ENCODE results near the gene FAM89B.

The FAM89B gene

GRCh38 chr11:65526744-65527143 lies 45.6 kb upstream of the FAM89B start:
- H3K4me3 ChIP-seq (ENCODE audit: control insufficient read depth, low read depth, low read length), result peak overlapping the region; percentile 83
- no peak for DNase-seq (ENCODE audit: low read depth)
- TF ChIP-seq, protein P1, sequence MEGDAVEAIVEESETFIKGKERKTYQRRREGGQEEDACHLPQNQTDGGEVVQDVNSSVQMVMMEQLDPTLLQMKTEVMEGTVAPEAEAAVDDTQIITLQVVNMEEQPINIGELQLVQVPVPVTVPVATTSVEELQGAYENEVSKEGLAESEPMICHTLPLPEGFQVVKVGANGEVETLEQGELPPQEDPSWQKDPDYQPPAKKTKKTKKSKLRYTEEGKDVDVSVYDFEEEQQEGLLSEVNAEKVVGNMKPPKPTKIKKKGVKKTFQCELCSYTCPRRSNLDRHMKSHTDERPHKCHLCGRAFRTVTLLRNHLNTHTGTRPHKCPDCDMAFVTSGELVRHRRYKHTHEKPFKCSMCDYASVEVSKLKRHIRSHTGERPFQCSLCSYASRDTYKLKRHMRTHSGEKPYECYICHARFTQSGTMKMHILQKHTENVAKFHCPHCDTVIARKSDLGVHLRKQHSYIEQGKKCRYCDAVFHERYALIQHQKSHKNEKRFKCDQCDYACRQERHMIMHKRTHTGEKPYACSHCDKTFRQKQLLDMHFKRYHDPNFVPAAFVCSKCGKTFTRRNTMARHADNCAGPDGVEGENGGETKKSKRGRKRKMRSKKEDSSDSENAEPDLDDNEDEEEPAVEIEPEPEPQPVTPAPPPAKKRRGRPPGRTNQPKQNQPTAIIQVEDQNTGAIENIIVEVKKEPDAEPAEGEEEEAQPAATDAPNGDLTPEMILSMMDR (IDR thresholded peaks at IDR 0.05; ENCODE audit: control insufficient read depth, insufficient read depth, low read depth, low read length, missing control alignments), result no peak

DNA sequence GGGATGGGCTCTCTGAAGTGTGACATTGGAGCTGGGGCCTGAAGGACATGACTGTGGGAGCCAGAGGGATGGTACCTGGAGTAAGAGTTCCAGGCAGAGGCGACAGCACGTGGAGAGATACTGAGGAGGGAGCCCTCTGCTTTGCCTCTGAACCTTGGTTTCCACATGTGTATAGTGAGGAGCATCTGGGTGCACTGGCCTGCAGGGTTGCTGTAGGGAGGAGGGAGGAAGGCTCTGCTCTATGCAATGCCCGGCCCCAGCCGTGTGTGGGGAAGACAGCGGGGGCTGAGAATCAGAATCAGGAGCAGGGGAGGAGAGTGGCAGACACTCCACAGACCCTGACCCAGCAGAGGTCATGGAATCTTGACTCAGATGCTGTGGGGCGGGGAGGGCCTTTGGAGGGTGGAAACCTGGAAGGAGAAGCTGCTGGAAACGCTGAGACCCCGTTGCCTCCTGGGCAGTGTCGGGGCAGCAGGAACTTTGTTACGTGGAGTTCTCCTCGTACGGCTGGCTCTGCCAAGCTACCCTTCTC lies 43.5 kb upstream of the FAM89B start:
- H3K4me3 ChIP-seq (ENCODE audit: control insufficient read depth, low read depth, low read length), result no peak overlapping the region
- TF ChIP-seq, protein P1 (IDR thresholded peaks at IDR 0.05; ENCODE audit: control insufficient read depth, insufficient read depth, low read depth, low read length, missing control alignments), result no peak

GRCh38 chr11:65529475-65530156 lies 42.7 kb upstream of the FAM89B start:
- TF ChIP-seq, protein P1 (IDR thresholded peaks at IDR 0.05; ENCODE audit: control insufficient read depth, insufficient read depth, low read depth, low read length, missing control alignments), result no peak
- H3K4me3 ChIP-seq (ENCODE audit: control insufficient read depth, low read depth, low read length), result no peak overlapping the region
- no peak for DNase-seq (ENCODE audit: low read depth)

More for the DNA sequence above, 43.5 kb upstream of the FAM89B start:
- DNase-seq (ENCODE audit: low read depth), result no peak

- no peak overlapping the region for H3K4me3 ChIP-seq (ENCODE audit: control insufficient read depth, low read depth, low read length)
- no peak for DNase-seq (ENCODE audit: low read depth)
- TF ChIP-seq, protein P1 (IDR thresholded peaks at IDR 0.05; ENCODE audit: control insufficient read depth, insufficient read depth, low read depth, low read length, missing control alignments), result peak; percentile 27
Observed at GRCh38 chr11:65530157-65530496, 42.2 kb upstream of the FAM89B start.

- TF ChIP-seq, protein P1 (IDR thresholded peaks at IDR 0.05; ENCODE audit: control insufficient read depth, insufficient read depth, low read depth, low read length, missing control alignments), result no peak
- H3K4me3 ChIP-seq (ENCODE audit: control insufficient read depth, low read depth, low read length), result no peak overlapping the region
- DNase-seq (ENCODE audit: low read depth), result no peak
Observed at GRCh38 chr11:65532388-65533064, 39.8 kb upstream of the FAM89B start.

DNA sequence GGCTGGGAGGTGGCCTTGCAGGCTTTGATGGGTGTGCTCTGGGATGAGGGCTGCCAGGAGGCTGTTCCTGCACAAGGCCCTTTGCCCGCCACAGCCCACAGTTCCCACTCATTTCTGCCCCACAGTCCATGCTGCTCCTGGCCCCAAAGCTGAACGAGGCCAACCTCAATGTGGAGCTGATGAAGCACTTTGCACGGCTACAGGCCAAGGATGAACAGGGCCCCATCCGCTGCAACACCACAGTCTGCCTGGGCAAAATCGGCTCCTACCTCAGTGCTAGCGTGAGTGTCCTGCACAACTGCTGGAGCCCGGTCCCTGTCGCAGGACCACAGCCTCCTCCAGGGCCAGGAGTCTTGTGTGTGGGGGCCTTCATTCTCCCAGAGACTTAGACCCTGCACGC lies 37.2 kb upstream of the FAM89B start:
- no peak for DNase-seq (ENCODE audit: low read depth)
- H3K4me3 ChIP-seq (ENCODE audit: control insufficient read depth, low read depth, low read length), result no peak overlapping the region
- TF ChIP-seq, protein P1 (IDR thresholded peaks at IDR 0.05; ENCODE audit: control insufficient read depth, insufficient read depth, low read depth, low read length, missing control alignments), result no peak
